GM12865 (cell line): ENCODE measurements around the gene EGR4.

ENCODE experiments used
- DNase-seq: peaks from one replicate; pipeline ENCODE4 v3.0.0; 2010; ENCODE audit warnings: low read depth
- H3K4me3 ChIP-seq: 2 replicates; pipeline ENCODE4 v1.5.1; 2011; ENCODE audit warnings: mild to moderate bottlenecking, low read depth, low read length, control low read depth
- TF ChIP-seq, protein P1 (sequence below): IDR thresholded peaks from 2 replicates; pipeline ENCODE4 v1.5.1; 2011; ENCODE audit warnings: low read length, control low read depth, low read depth, inconsistent platforms; ENCODE audit not compliant: insufficient read depth; ENCODE audit errors: missing control alignments

The EGR4 gene

DNA sequence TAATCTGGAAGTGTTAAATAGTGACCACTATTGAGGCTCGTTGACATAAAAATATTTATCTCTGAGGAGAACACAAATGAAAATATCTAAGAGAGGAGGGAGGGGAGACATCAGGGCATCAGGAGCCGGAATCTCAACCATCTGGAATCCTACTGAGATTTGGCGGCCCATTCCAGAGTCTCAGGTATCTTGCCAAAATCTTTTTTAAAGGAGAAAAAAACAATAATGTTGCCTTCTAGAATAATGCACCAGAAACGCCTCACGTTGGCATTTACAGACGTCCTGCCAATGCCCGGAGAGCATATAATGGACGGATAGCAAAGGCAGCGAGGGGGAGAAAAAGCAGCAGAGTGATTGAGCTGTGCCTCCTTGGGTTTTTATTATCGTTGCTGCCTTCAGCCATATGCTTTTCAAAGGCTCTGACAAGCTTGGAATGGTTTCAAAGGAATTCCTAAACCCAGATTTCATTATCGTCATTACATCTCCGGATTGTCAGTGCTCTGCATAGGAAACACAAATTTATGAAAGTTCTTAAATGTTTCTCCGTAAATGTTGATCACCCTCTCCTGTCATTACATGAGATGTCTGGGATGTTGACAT lies 30.9 kb upstream of the EGR4 start:
- no peak for DNase-seq
- H3K4me3 ChIP-seq, result no peak overlapping the region
- TF ChIP-seq, protein P1, sequence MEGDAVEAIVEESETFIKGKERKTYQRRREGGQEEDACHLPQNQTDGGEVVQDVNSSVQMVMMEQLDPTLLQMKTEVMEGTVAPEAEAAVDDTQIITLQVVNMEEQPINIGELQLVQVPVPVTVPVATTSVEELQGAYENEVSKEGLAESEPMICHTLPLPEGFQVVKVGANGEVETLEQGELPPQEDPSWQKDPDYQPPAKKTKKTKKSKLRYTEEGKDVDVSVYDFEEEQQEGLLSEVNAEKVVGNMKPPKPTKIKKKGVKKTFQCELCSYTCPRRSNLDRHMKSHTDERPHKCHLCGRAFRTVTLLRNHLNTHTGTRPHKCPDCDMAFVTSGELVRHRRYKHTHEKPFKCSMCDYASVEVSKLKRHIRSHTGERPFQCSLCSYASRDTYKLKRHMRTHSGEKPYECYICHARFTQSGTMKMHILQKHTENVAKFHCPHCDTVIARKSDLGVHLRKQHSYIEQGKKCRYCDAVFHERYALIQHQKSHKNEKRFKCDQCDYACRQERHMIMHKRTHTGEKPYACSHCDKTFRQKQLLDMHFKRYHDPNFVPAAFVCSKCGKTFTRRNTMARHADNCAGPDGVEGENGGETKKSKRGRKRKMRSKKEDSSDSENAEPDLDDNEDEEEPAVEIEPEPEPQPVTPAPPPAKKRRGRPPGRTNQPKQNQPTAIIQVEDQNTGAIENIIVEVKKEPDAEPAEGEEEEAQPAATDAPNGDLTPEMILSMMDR, result no peak

DNA sequence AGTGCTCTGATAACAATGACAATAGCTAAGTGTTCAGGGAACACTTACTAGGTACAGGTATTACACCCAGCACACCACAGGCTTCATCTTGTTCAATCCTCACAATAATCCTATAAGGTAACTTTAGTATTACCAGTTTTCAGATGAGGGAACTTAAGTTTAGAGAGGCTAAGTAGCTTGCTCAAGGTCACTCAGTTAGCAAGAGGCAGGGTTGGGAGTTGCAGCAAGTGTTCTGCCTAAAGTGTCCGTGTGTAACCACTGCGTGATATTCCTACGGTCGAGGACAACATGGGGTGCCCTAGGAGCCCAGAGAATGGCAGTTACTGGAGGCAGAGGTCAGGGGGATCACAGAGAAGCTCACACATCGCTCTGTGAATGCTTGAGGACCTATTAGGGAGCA lies 30.2 kb upstream of the EGR4 start:
- DNase-seq, result no peak
- no peak overlapping the region for H3K4me3 ChIP-seq
- TF ChIP-seq, protein P1, result no peak

DNA sequence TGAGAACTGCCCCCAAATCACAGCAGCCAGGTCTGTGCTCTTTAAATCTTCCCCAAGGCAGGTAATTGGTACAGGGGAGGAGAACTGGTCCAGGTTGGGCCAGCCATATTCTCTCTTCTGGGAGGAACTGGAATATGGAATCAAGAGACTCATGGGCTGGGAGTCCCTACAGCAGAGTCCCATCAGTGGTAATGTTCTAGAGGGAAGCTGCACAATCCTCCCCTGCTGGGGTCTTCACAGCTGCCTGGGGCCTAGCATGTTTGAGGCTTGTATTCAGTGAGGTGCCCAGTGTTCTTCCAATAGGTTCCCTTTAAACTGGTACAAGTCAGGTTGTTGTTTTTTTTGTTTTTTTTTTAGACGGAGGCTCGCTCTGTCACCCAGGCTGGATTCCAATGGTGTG lies 21.1 kb upstream of the EGR4 start:
- DNase-seq, result no peak
- TF ChIP-seq, protein P1, result no peak

DNA sequence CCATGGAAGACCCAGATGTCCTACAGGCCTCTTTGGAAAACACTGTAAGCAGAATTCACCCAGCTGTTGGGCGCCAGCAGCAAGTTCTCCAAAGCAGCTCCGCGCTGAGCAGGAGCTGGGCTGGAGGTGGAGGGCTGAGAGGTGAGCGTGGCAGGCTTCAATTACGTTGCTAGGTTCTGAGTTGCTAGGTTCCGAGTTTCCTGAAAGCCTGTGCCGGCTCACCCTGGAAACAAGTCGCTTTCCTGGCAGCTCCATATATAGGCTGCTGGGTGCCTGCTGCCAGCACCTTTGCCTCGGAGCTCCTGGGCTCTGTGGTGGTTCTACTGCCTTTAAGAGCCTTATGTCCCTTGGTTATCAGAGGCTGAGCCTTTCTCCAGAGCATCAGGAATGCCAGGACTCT lies 14.4 kb upstream of the EGR4 start:
- no peak for DNase-seq
- TF ChIP-seq, protein P1, result no peak
- H3K4me3 ChIP-seq, result no peak overlapping the region

More for the DNA sequence above, 21.1 kb upstream of the EGR4 start:
- no peak overlapping the region for H3K4me3 ChIP-seq

DNA sequence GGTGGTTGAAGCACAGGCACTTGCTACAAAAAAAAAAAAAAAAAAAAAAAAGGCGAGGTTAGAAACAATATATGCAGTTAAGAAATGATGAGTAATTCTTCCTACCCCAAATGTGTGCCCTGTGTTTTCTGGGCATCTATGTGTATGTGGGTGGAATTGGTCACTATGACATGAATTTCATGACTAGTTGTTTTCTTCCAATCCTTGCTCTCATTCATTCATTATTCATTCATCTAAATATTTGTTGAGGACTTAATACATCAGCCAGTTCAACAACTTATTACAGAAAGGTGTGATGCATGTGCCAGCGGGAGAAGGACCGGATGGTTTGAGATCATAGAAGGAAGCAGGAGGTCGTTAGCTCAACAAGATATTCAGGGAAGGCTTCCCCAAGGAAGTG lies 8.3 kb upstream of the EGR4 start:
- TF ChIP-seq, protein P1, result no peak
- no peak for DNase-seq
- no peak overlapping the region for H3K4me3 ChIP-seq

DNA sequence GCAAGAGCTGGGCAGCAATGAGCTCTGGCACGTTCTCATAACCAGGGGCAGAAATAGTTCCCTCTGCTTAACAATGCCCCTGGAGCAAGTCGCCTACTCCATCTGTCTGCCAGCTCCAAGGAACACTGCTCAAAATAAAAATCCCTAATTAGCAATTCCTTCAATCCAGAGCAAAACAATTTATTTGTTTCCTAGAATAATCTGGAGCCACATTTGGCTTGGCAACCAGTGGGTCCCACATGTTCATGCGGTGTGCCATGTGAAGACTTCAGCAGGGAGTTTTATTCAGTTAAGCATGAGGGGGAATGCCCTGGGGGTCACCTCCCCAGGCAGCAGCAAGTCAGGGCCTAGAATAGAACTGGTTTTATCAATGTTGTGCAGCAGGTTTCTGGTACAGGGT lies 7.6 kb upstream of the EGR4 start:
- TF ChIP-seq, protein P1, result no peak
- no peak overlapping the region for H3K4me3 ChIP-seq
- DNase-seq, result no peak

DNA sequence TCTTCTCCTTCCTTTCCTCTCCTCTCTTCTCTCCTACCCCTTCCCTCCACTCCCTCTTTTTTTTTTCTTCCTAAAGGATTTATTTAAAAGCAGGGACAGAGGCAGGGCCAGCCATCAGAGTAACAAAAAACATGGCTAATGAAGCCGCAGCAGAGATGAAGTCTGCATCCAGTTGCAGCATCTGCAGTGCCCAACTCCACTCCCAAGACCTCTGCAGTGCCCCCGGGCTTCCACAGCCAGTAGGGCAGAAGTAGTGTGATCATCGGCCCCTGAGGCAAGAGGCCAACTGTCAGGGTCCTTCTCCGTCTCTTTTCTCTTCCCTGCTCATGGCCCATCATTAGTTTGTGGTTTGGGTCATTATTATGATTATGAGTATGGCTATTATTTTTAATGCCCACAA lies 4.2 kb upstream of the EGR4 start:
- TF ChIP-seq, protein P1, result no peak
- no peak for DNase-seq
- no peak overlapping the region for H3K4me3 ChIP-seq
